Measurements from ENCODE around the gene CHN2. TPM values are rescaled to one million over a fixed set of nuclear protein-coding genes. Genes with fewer than 3 reads are reported as not detected.

Gene CHN2
- polyA plus RNA-seq, 1 of the 3 experiments (the other 2 are of a cell fraction) = 0.02 TPM

DNA sequence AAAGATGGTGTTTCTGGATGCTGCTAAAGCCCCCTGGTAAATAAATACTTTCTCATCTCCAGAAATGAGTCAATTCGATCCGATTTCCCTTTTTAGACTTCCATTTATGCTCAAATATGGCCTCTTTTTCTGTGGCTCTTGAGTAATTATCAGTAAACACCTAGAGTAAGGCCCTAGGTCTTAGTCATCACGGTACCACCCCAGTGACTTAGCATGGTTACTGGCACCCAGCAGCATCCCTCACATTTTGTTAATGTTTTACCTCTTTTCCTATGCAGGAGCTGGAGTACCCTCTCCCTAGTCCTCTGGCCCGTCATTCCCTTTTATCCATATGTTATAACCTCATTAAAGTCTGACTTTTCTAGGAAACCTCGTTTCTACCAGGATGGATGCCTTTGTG lies 19.5 kb downstream of the CHN2 start:
- no peaks in the 10 kb centered on the region for H3K36me3 ChIP-seq (replicated peaks in 1 of 2; ENCODE audit: control insufficient read depth in 1 of 2, insufficient read depth in 2 of 2, low read length in 1 of 2)
- no peaks in the 10 kb centered on the region for H3K27me3 ChIP-seq (ENCODE audit: insufficient read depth)
- H3K9me3 ChIP-seq = no peaks in the 10 kb centered on the region
- POLR2A ChIA-PET = no interaction called here
- no peak overlapping the region for H3K27ac ChIP-seq (ENCODE audit: low read depth in 2 of 2, low read length in 1 of 2)
- no peak for DNase-seq
- H3K4me2 ChIP-seq = no peak overlapping the region
- no peaks in the 10 kb centered on the region for H3F3A ChIP-seq (replicated peaks; ENCODE audit: insufficient read depth)
- H3K4me1 ChIP-seq (ENCODE audit: control insufficient read depth in 1 of 2, insufficient read depth in 2 of 2, low read depth in 1 of 2, low read length in 1 of 2) = no peaks in the 10 kb centered on the region
- no peaks in the 10 kb centered on the region for H3K9me2 ChIP-seq
- CTCF ChIA-PET = interaction anchor here (2.7 kb wide), 1 partner anchor 24 kb away, joined by 10 read pairs; no protein-coding TSS in a partner anchor
- H4K20me1 ChIP-seq (ENCODE audit: insufficient read depth) = no peaks in the 10 kb centered on the region
- H3K9ac ChIP-seq = no peak overlapping the region
- TF ChIP-seq RXRA (IDR thresholded peaks at IDR 0.05; ENCODE audit: borderline replicate concordance, low read depth) (no peak), ELF1 (IDR thresholded peaks at IDR 0.05) (no peak), TAF1 (IDR thresholded peaks at IDR 0.05; ENCODE audit: borderline replicate concordance, low read depth, low read length) (no peak)
- TF ChIP-seq, protein P1, sequence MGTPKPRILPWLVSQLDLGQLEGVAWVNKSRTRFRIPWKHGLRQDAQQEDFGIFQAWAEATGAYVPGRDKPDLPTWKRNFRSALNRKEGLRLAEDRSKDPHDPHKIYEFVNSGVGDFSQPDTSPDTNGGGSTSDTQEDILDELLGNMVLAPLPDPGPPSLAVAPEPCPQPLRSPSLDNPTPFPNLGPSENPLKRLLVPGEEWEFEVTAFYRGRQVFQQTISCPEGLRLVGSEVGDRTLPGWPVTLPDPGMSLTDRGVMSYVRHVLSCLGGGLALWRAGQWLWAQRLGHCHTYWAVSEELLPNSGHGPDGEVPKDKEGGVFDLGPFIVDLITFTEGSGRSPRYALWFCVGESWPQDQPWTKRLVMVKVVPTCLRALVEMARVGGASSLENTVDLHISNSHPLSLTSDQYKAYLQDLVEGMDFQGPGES (IDR thresholded peaks at IDR 0.05; ENCODE audit: low read depth, low read length) = no peak
- TF ChIP-seq, protein P2, sequence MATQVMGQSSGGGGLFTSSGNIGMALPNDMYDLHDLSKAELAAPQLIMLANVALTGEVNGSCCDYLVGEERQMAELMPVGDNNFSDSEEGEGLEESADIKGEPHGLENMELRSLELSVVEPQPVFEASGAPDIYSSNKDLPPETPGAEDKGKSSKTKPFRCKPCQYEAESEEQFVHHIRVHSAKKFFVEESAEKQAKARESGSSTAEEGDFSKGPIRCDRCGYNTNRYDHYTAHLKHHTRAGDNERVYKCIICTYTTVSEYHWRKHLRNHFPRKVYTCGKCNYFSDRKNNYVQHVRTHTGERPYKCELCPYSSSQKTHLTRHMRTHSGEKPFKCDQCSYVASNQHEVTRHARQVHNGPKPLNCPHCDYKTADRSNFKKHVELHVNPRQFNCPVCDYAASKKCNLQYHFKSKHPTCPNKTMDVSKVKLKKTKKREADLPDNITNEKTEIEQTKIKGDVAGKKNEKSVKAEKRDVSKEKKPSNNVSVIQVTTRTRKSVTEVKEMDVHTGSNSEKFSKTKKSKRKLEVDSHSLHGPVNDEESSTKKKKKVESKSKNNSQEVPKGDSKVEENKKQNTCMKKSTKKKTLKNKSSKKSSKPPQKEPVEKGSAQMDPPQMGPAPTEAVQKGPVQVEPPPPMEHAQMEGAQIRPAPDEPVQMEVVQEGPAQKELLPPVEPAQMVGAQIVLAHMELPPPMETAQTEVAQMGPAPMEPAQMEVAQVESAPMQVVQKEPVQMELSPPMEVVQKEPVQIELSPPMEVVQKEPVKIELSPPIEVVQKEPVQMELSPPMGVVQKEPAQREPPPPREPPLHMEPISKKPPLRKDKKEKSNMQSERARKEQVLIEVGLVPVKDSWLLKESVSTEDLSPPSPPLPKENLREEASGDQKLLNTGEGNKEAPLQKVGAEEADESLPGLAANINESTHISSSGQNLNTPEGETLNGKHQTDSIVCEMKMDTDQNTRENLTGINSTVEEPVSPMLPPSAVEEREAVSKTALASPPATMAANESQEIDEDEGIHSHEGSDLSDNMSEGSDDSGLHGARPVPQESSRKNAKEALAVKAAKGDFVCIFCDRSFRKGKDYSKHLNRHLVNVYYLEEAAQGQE (IDR thresholded peaks at IDR 0.05; ENCODE audit: low read depth, low read length) = no peak
- no peak overlapping the region for H3K4me3 ChIP-seq (ENCODE audit: low read depth in 2 of 2, low read length in 1 of 2)
- H3K79me2 ChIP-seq (ENCODE audit: insufficient read depth) = no peaks in the 10 kb centered on the region
- WGBS (ENCODE audit: low lambda C conversion rate) = 49% methylated on average over 5 of the region's 5 CpGs
- no peak overlapping the region for H2AFZ ChIP-seq (ENCODE audit: low read depth)

DNA sequence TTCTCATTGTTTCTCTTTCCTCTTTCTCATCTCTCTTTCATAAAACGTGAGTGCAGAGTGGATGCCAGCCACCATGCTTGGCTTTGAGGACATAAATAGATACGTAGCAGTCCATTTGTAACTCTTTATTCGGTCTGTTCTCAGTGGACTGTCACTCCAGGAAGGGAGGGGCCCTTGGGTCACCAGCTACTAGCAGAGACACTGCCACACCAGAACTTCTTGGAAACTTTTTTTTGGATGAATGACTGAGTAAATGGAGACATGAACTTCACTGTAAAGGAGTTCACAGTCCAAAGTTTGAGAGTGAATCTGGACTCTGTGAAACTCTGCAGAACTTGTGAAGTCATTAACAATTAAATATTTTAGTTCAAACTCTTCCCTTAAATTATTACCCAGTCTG lies 20.2 kb downstream of the CHN2 start:
- no peak overlapping the region for H2AFZ ChIP-seq (ENCODE audit: low read depth)
- ChIA-PET CTCF (interaction anchor here (3.3 kb wide), 1 partner anchor 25 kb away, joined by 23 read pairs; no protein-coding TSS in a partner anchor), POLR2A (no interaction called here)
- TF ChIP-seq RXRA (IDR thresholded peaks at IDR 0.05; ENCODE audit: borderline replicate concordance, low read depth) (no peak), SIN3A (IDR thresholded peaks at IDR 0.05; ENCODE audit: borderline replicate concordance, low read depth, low read length) (no peak), EP300 (IDR thresholded peaks at IDR 0.05; ENCODE audit: borderline replicate concordance in 1 of 2, low read depth in 1 of 2, low read length in 1 of 2) (no peak), RFX5 (IDR thresholded peaks at IDR 0.05; ENCODE audit: low read length) (no peak)
- TF ChIP-seq, protein P3, sequence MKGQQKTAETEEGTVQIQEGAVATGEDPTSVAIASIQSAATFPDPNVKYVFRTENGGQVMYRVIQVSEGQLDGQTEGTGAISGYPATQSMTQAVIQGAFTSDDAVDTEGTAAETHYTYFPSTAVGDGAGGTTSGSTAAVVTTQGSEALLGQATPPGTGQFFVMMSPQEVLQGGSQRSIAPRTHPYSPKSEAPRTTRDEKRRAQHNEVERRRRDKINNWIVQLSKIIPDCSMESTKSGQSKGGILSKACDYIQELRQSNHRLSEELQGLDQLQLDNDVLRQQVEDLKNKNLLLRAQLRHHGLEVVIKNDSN (IDR thresholded peaks at IDR 0.05; ENCODE audit: borderline replicate concordance, low read depth) = no peak
- TF ChIP-seq, protein P4, sequence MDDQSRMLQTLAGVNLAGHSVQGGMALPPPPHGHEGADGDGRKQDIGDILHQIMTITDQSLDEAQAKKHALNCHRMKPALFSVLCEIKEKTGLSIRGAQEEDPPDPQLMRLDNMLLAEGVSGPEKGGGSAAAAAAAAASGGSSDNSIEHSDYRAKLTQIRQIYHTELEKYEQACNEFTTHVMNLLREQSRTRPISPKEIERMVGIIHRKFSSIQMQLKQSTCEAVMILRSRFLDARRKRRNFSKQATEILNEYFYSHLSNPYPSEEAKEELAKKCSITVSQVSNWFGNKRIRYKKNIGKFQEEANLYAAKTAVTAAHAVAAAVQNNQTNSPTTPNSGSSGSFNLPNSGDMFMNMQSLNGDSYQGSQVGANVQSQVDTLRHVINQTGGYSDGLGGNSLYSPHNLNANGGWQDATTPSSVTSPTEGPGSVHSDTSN (IDR thresholded peaks at IDR 0.05) = no peak
- 45% methylated on average over 3 of the region's 3 CpGs for WGBS (ENCODE audit: low lambda C conversion rate)
- no peak overlapping the region for H3K4me3 ChIP-seq (ENCODE audit: low read depth in 2 of 2, low read length in 1 of 2)
- H3K9me3 ChIP-seq = no peaks in the 10 kb centered on the region
- H3K4me1 ChIP-seq (ENCODE audit: control insufficient read depth in 1 of 2, insufficient read depth in 2 of 2, low read depth in 1 of 2, low read length in 1 of 2) = no peaks in the 10 kb centered on the region
- no peak overlapping the region for H3K27ac ChIP-seq (ENCODE audit: low read depth in 2 of 2, low read length in 1 of 2)
- no peaks in the 10 kb centered on the region for H3K27me3 ChIP-seq (ENCODE audit: insufficient read depth)
- H3K36me3 ChIP-seq (replicated peaks in 1 of 2; ENCODE audit: control insufficient read depth in 1 of 2, insufficient read depth in 2 of 2, low read length in 1 of 2) = no peaks in the 10 kb centered on the region
- no peak overlapping the region for H3K9ac ChIP-seq
- no peak for DNase-seq
- H3K79me2 ChIP-seq (ENCODE audit: insufficient read depth) = no peaks in the 10 kb centered on the region
- H4K20me1 ChIP-seq (ENCODE audit: insufficient read depth) = no peaks in the 10 kb centered on the region
- H3K4me2 ChIP-seq = no peak overlapping the region
- no peaks in the 10 kb centered on the region for H3F3A ChIP-seq (replicated peaks; ENCODE audit: insufficient read depth)
- no peaks in the 10 kb centered on the region for H3K9me2 ChIP-seq
